Uterus (tissue), 4 donors: ENCODE measurements around the gene COL15A1. TPM values are rescaled to one million over a fixed set of nuclear protein-coding genes. Genes with fewer than 3 reads are reported as not detected.

Experiments
- total RNA-seq, 4 donors: library from RNA; depleted of rRNA in 3 of 4; stranded (reverse); fragments of >200 nt in 3 of 4; gene quantifications; one replicate each; pipeline versions ENCODE4 v1.1.0 to v1.2.4, GENCODE V29; 2014 to 2023
- donor health status: DM: yes; HTN: yes; CAD: no.

Gene COL15A1
- total RNA-seq, 4 donors from 2014 or later: 20.3 to 160 (median 50.4) TPM

Other genes with a start within 250 kb of the COL15A1 start
- under 1 TPM in 2 of 4 donors, not detected in 2; under 0.01 to 0.62 TPM for gene GABBR2, start 235.0 kb upstream of the COL15A1 start, total RNA-seq
- 10 to 100 TPM in 3 of 4 donors, 1 to 10 TPM in 1; 2.6 to 26.9 (median 13.7) TPM for gene ANKS6, start 147.4 kb upstream of the COL15A1 start, total RNA-seq
- gene GALNT12, start 136.2 kb upstream of the COL15A1 start, total RNA-seq: 1 to 10 TPM in 2 of 4 donors, under 1 TPM in 1, not detected in 1; 0.29 to 9.3 (median 2.5) TPM
- gene TGFBR1, start 161.2 kb downstream of the COL15A1 start, total RNA-seq: 100 to 1,000 TPM in 1 of 4 donors, 10 to 100 TPM in 3; 27.1 to 101 (median 41.3) TPM